ENCODE results near the gene VILL. TPM values are rescaled to one million over a fixed set of nuclear protein-coding genes. Genes with fewer than 3 reads are reported as not detected.

VILL gene
- total and polyA plus RNA-seq, 2 of the 8 experiments (the other 6 are each of a cell fraction or from before 2014, with no cell fraction given), result 4.1 to 4.2 TPM

DNA sequence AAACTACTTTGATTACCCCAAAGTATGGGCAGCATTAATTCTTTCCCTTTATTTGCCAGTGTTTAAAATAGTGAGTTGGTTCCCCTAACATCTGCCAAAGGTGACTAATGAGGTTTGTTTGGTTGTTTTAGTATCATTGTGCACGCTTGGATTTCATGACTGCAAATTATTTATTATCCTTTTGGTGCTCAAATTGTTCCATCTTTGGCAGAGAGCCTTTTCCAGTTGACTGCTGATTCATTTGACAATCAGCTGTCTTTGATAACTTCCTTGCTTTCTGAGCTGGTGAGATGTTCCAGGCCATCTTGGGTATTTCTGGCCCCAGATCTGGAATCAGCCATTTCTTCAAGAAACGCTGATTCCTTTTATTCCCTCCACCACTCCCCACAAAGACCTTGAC lies 57.3 kb downstream of the VILL start (continued):
- TF ChIP-seq, protein P1, sequence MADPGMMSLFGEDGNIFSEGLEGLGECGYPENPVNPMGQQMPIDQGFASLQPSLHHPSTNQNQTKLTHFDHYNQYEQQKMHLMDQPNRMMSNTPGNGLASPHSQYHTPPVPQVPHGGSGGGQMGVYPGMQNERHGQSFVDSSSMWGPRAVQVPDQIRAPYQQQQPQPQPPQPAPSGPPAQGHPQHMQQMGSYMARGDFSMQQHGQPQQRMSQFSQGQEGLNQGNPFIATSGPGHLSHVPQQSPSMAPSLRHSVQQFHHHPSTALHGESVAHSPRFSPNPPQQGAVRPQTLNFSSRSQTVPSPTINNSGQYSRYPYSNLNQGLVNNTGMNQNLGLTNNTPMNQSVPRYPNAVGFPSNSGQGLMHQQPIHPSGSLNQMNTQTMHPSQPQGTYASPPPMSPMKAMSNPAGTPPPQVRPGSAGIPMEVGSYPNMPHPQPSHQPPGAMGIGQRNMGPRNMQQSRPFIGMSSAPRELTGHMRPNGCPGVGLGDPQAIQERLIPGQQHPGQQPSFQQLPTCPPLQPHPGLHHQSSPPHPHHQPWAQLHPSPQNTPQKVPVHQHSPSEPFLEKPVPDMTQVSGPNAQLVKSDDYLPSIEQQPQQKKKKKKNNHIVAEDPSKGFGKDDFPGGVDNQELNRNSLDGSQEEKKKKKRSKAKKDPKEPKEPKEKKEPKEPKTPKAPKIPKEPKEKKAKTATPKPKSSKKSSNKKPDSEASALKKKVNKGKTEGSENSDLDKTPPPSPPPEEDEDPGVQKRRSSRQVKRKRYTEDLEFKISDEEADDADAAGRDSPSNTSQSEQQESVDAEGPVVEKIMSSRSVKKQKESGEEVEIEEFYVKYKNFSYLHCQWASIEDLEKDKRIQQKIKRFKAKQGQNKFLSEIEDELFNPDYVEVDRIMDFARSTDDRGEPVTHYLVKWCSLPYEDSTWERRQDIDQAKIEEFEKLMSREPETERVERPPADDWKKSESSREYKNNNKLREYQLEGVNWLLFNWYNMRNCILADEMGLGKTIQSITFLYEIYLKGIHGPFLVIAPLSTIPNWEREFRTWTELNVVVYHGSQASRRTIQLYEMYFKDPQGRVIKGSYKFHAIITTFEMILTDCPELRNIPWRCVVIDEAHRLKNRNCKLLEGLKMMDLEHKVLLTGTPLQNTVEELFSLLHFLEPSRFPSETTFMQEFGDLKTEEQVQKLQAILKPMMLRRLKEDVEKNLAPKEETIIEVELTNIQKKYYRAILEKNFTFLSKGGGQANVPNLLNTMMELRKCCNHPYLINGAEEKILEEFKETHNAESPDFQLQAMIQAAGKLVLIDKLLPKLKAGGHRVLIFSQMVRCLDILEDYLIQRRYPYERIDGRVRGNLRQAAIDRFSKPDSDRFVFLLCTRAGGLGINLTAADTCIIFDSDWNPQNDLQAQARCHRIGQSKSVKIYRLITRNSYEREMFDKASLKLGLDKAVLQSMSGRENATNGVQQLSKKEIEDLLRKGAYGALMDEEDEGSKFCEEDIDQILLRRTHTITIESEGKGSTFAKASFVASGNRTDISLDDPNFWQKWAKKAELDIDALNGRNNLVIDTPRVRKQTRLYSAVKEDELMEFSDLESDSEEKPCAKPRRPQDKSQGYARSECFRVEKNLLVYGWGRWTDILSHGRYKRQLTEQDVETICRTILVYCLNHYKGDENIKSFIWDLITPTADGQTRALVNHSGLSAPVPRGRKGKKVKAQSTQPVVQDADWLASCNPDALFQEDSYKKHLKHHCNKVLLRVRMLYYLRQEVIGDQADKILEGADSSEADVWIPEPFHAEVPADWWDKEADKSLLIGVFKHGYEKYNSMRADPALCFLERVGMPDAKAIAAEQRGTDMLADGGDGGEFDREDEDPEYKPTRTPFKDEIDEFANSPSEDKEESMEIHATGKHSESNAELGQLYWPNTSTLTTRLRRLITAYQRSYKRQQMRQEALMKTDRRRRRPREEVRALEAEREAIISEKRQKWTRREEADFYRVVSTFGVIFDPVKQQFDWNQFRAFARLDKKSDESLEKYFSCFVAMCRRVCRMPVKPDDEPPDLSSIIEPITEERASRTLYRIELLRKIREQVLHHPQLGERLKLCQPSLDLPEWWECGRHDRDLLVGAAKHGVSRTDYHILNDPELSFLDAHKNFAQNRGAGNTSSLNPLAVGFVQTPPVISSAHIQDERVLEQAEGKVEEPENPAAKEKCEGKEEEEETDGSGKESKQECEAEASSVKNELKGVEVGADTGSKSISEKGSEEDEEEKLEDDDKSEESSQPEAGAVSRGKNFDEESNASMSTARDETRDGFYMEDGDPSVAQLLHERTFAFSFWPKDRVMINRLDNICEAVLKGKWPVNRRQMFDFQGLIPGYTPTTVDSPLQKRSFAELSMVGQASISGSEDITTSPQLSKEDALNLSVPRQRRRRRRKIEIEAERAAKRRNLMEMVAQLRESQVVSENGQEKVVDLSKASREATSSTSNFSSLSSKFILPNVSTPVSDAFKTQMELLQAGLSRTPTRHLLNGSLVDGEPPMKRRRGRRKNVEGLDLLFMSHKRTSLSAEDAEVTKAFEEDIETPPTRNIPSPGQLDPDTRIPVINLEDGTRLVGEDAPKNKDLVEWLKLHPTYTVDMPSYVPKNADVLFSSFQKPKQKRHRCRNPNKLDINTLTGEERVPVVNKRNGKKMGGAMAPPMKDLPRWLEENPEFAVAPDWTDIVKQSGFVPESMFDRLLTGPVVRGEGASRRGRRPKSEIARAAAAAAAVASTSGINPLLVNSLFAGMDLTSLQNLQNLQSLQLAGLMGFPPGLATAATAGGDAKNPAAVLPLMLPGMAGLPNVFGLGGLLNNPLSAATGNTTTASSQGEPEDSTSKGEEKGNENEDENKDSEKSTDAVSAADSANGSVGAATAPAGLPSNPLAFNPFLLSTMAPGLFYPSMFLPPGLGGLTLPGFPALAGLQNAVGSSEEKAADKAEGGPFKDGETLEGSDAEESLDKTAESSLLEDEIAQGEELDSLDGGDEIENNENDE (IDR thresholded peaks at IDR 0.05; ENCODE audit: insufficient replicate concordance, low read length), result no peak
- TF ChIP-seq RFX5 (IDR thresholded peaks at IDR 0.05; ENCODE audit: borderline replicate concordance, low read depth, low read length) (no peak), GTF2F1 (IDR thresholded peaks at IDR 0.05; ENCODE audit: borderline replicate concordance, low read depth, low read length) (no peak)
